Neutrophil (primary cell): ENCODE data around the gene ZW10.

Experiments
- H3K27ac ChIP-seq: fragments of 200-600 bp; sonication (generic); 2 replicates; pipeline ENCODE4 v1.5.1; 2016; ENCODE audit warnings: mild to moderate bottlenecking, moderate library complexity
- H3K27me3 ChIP-seq: fragments of 200-600 bp; sonication (generic); 2 replicates; pipeline ENCODE4 v1.6.0; 2016; ENCODE audit warnings: mild to moderate bottlenecking
- H3K36me3 ChIP-seq: fragments of 200-600 bp; sonication (generic); 2 replicates; pipeline ENCODE4 v1.5.1; 2017
- H3K4me1 ChIP-seq, 2 experiments: fragments of 200-600 bp in 1 of 2; sonication (generic) in 1 of 2; 1 replicate in 1 of 2; 2 replicates in 1 of 2; pipeline versions ENCODE4 v1.5.1 to v1.6.1; 2013 to 2016; ENCODE audit warnings: low read depth in 1 of 2, low read length in 1 of 2, mild to moderate bottlenecking in 1 of 2, moderate library complexity in 1 of 2; ENCODE audit not compliant: control insufficient read depth in 1 of 2, insufficient read depth in 1 of 2
- H3K4me3 ChIP-seq, 2 experiments: fragments of 200-600 bp in 1 of 2; sonication (generic) in 1 of 2; 1 replicate in 1 of 2; 2 replicates in 1 of 2; pipeline ENCODE4 v1.5.1; 2013 to 2016; ENCODE audit warnings: low read depth in 1 of 2, low read length in 1 of 2, mild to moderate bottlenecking in 1 of 2, moderate library complexity in 1 of 2
- H3K9me3 ChIP-seq: fragments of 200-600 bp; sonication (generic); 2 replicates; pipeline ENCODE4 v1.5.1; 2016
- CTCF ChIP-seq: fragments of 200-600 bp; sonication (generic); IDR thresholded peaks from 2 replicates; pipeline ENCODE4 v1.5.1; 2016; ENCODE audit warnings: antibody characterized with exemption

Gene ZW10

GRCh38 chr11:113752932-113753331 is 20.6 kb downstream of the ZW10 start:
- no peaks in the 10 kb centered on the region for H3K27me3 ChIP-seq
- H3K4me3 ChIP-seq: no peak overlapping the region
- peaks cover 65% of the 10 kb centered on the region for H3K36me3 ChIP-seq
- no peaks in the 10 kb centered on the region for H3K4me1 ChIP-seq
- H3K27ac ChIP-seq: no peak overlapping the region
- no peaks in the 10 kb centered on the region for H3K9me3 ChIP-seq
- TF ChIP-seq CTCF: no peak

GRCh38 chr11:113736323-113736722 is 37.2 kb downstream of the ZW10 start:
- Histone ChIP-seq H3K36me3 (peaks cover 85% of the 10 kb centered on the region), H3K27ac (no peak overlapping the region), H3K4me1 (no peaks in the 10 kb centered on the region), H3K27me3 (no peaks in the 10 kb centered on the region), H3K9me3 (no peaks in the 10 kb centered on the region), H3K4me3 (no peak overlapping the region)
- TF ChIP-seq CTCF: no peak

GRCh38 chr11:113732092-113732491 is 41.4 kb downstream of the ZW10 start:
- Histone ChIP-seq H3K4me3 (no peak overlapping the region), H3K27ac (no peak overlapping the region), H3K36me3 (peaks cover 46% of the 10 kb centered on the region)

GRCh38 chr11:113730887-113731726 is 42.4 kb downstream of the ZW10 start:
- H3K27me3 ChIP-seq: no peaks in the 10 kb centered on the region
- peaks cover 36% of the 10 kb centered on the region for H3K36me3 ChIP-seq
- H3K27ac ChIP-seq: no peak overlapping the region
- no peaks in the 10 kb centered on the region for H3K9me3 ChIP-seq
- H3K4me1 ChIP-seq: no peaks in the 10 kb centered on the region
- H3K4me3 ChIP-seq: no peak overlapping the region
- no peak for TF ChIP-seq CTCF

More at GRCh38 chr11:113732092-113732491, 41.4 kb downstream of the ZW10 start:
- no peaks in the 10 kb centered on the region for H3K9me3 ChIP-seq
- TF ChIP-seq CTCF: no peak
- H3K4me1 ChIP-seq: no peaks in the 10 kb centered on the region
- H3K27me3 ChIP-seq: no peaks in the 10 kb centered on the region

- Histone ChIP-seq H3K27ac (no peak overlapping the region), H3K9me3 (no peaks in the 10 kb centered on the region), H3K27me3 (no peaks in the 10 kb centered on the region), H3K4me1 (no peaks in the 10 kb centered on the region), H3K4me3 (no peak overlapping the region), H3K36me3 (peaks cover 20% of the 10 kb centered on the region)
- no peak for TF ChIP-seq CTCF
Observed at GRCh38 chr11:113729456-113729855, 44.0 kb downstream of the ZW10 start.
